ENCODE results near the gene LSAMP.

- TF ChIP-seq EZH2 (IDR thresholded peaks at IDR 0.05; ENCODE audit: insufficient read depth, low read length) (no peak), CTCF (IDR thresholded peaks at IDR 0.05; ENCODE audit: insufficient read depth, low read depth, low read length) (no peak)
These were observed 660.3 kb downstream of the LSAMP start for GRCh38 chr3:115784739-115785536.

Measured in astrocyte (in vitro differentiated cells and primary cell).